GM19397 (cell line): Measurements from ENCODE around the gene UTS2R.
A peak's percentile ranks its signal among the peaks of the same experiment; 100 is the strongest.
"Not testable (repeated sequence)": the region's sequence is repeated elsewhere in the genome, so short reads cannot be mapped to it uniquely, and the experiment has no call there.

Experiments
- ATAC-seq: cut with Tn5 transposase; IDR thresholded peaks from one replicate; pipeline ENCODE4 v1.9.1; 2021; ENCODE audit warnings: mild to moderate bottlenecking, moderate library complexity; ENCODE audit not compliant: unreplicated experiment

UTS2R gene

GRCh38 chr17:82406131-82406671 lies 34.6 kb downstream of the UTS2R start:
- no peak for ATAC-seq

GRCh38 chr17:82407255-82407654 lies 35.7 kb downstream of the UTS2R start:
- no peak for ATAC-seq

GRCh38 chr17:82408288-82408937 lies 36.8 kb downstream of the UTS2R start:
- ATAC-seq = no peak

GRCh38 chr17:82408938-82409318 lies 37.4 kb downstream of the UTS2R start:
- ATAC-seq = no peak

- ATAC-seq = no peak
Observed at GRCh38 chr17:82410014-82410716, 38.6 kb downstream of the UTS2R start.

GRCh38 chr17:82411396-82412053 lies 40.0 kb downstream of the UTS2R start:
- no peak for ATAC-seq

- not testable (repeated sequence) for ATAC-seq
Observed at GRCh38 chr17:82412081-82412480, 40.5 kb downstream of the UTS2R start.

GRCh38 chr17:82412535-82413520 lies 41.3 kb downstream of the UTS2R start:
- no peak for ATAC-seq

GRCh38 chr17:82414548-82415281 lies 43.1 kb downstream of the UTS2R start:
- no peak for ATAC-seq

GRCh38 chr17:82415336-82415735 lies 43.8 kb downstream of the UTS2R start:
- ATAC-seq = no peak

GRCh38 chr17:82415786-82416185 lies 44.2 kb downstream of the UTS2R start:
- no peak for ATAC-seq

GRCh38 chr17:82416264-82416663 lies 44.7 kb downstream of the UTS2R start:
- ATAC-seq = no peak

GRCh38 chr17:82416771-82417170 lies 45.2 kb downstream of the UTS2R start:
- no peak for ATAC-seq

GRCh38 chr17:82418001-82418986 lies 46.7 kb downstream of the UTS2R start, which contains the start of the genes HEXD and OGFOD3:
HEXD (plus strand) TSS chr17:82418347; CDS start chr17:82419800, 1,453 bp downstream.
OGFOD3 (minus strand) TSS chr17:82418586; CDS start chr17:82418485, 101 bp downstream.
- peak; percentile 82 for ATAC-seq

GRCh38 chr17:82419540-82419939 lies 48.0 kb downstream of the UTS2R start:
- no peak for ATAC-seq

- ATAC-seq = no peak
Observed at GRCh38 chr17:82424001-82424862, 52.7 kb downstream of the UTS2R start.

- ATAC-seq = no peak
Observed at GRCh38 chr17:82424863-82425159, 53.2 kb downstream of the UTS2R start.
